ENCODE data around the gene ZFTA. TPM values are rescaled to one million over a fixed set of nuclear protein-coding genes. Genes with fewer than 3 reads are reported as not detected.
"Not testable (repeated sequence)": the region's sequence is repeated elsewhere in the genome, so short reads cannot be mapped to it uniquely, and the experiment has no call there.

Gene ZFTA
- total RNA-seq, 1 donor from 2014 or later = 25.1 TPM

- no peak for TF ChIP-seq CTCF (IDR thresholded peaks at IDR 0.05; ENCODE audit: insufficient read depth, low read length, poor library complexity, severe bottlenecking)
- H3K27me3 ChIP-seq (ENCODE audit: control insufficient read depth, insufficient read depth, low read length) = no peaks in the 10 kb centered on the region
- DNase-seq (ENCODE audit: low read depth) = no peak
- no peaks in the 10 kb centered on the region for H3K36me3 ChIP-seq (ENCODE audit: control insufficient read depth, insufficient read depth, low read length)
- peak overlapping the region; percentile 57 for H3K4me3 ChIP-seq (ENCODE audit: low read depth, low read length)
These were observed 45.2 kb upstream of the ZFTA start for GRCh38 chr11:63813563-63814382.

- H3K36me3 ChIP-seq (ENCODE audit: control insufficient read depth, insufficient read depth, low read length) = no peaks in the 10 kb centered on the region
- H3K27me3 ChIP-seq (ENCODE audit: control insufficient read depth, insufficient read depth, low read length) = no peaks in the 10 kb centered on the region
- DNase-seq (ENCODE audit: low read depth) = no peak
- peak within 1 kb of the TSS; percentile 57 for H3K4me3 ChIP-seq (ENCODE audit: low read depth, low read length)
- no peak for TF ChIP-seq CTCF (IDR thresholded peaks at IDR 0.05; ENCODE audit: insufficient read depth, low read length, poor library complexity, severe bottlenecking)
These were observed 44.5 kb upstream of the ZFTA start, which contains the start of gene SPINDOC for GRCh38 chr11:63813035-63813562. Gene SPINDOC (plus strand): TSS chr11:63813456. CDS start chr11:63813687, 231 bp downstream.

- Histone ChIP-seq H3K27me3 (ENCODE audit: control insufficient read depth, insufficient read depth, low read length) (no peaks in the 10 kb centered on the region), H3K36me3 (ENCODE audit: control insufficient read depth, insufficient read depth, low read length) (no peaks in the 10 kb centered on the region), H3K4me3 (ENCODE audit: low read depth, low read length) (no peak overlapping the region)
- no peak for TF ChIP-seq CTCF (IDR thresholded peaks at IDR 0.05; ENCODE audit: insufficient read depth, low read length, poor library complexity, severe bottlenecking)
- no peak for DNase-seq (ENCODE audit: low read depth)
These were observed 42.9 kb upstream of the ZFTA start for GRCh38 chr11:63811522-63811921.

DNA sequence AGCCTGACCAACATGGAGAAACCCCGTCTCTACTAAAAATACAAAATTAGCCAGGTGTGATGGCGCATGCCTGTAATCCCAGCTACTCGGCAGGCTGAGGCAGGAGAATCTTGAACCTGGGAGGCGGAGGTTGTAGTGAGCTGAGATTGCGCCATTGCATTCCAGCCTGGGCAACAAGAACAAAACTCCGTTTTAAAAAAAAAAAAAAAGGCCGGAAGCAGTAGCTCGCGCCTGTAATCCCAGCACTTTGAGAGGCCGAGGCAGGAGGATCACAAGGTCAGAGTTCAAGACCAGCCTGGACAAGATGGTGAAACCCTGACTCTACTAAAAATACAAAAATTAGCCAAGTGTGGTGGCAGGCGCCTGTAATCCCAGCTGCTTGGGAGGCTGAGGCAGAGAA, 41.8 kb upstream of the ZFTA start:
- not testable (repeated sequence) for H3K4me3 ChIP-seq (ENCODE audit: low read depth, low read length); DNase-seq (ENCODE audit: low read depth); H3K27me3 ChIP-seq (ENCODE audit: control insufficient read depth, insufficient read depth, low read length); H3K36me3 ChIP-seq (ENCODE audit: control insufficient read depth, insufficient read depth, low read length)

DNA sequence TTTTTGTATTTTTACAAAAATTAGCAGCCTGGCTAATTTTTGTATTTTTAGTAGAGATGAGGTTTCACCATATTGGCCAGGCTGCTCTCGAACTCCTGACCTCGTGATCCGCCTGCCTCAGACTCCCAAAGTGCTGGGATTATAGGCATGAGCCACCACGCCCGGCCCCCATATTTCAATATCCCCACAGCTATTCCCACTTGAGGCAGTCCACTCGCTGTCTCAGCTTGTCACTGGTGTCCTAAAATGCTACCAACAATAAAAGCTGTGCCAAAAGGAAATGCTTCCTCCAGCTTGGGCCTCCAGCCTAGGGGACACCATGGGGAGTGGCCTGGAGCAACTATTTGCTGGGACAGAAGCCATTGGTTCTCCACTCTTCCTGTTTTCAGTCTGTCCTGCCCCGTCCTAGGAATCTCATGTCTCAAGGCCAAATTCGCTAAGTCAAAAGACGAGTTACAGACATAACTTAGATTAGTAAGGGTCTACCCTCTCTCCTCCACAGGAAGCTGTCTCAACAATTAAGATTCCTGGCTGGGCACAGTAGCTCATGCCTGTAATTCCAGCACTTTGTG, 37.4 kb upstream of the ZFTA start:
- no peak for DNase-seq (ENCODE audit: low read depth)

More for the DNA sequence above, 37.4 kb upstream of the ZFTA start:
- H3K27me3 ChIP-seq (ENCODE audit: control insufficient read depth, insufficient read depth, low read length) = no peaks in the 10 kb centered on the region
- TF ChIP-seq CTCF (IDR thresholded peaks at IDR 0.05; ENCODE audit: insufficient read depth, low read length, poor library complexity, severe bottlenecking) = no peak
- no peaks in the 10 kb centered on the region for H3K36me3 ChIP-seq (ENCODE audit: control insufficient read depth, insufficient read depth, low read length)
- H3K4me3 ChIP-seq (ENCODE audit: low read depth, low read length) = no peak overlapping the region
